ENCODE measurements around the gene MAD1L1. TPM values are rescaled to one million over a fixed set of nuclear protein-coding genes. Genes with fewer than 3 reads are reported as not detected.

Gene MAD1L1
- total RNA-seq, 1 donor from 2014 or later = 57.6 TPM

- peaks cover 19% of the 10 kb centered on the region for H3K4me1 Mint-ChIP-seq (ENCODE audit: low read depth, unreplicated experiment)
- no peak for TF ChIP-seq CTCF (IDR thresholded peaks at IDR 0.05; ENCODE audit: partially characterized antibody, unreplicated experiment)
- peaks cover 6% of the 10 kb centered on the region for H3K9me3 Mint-ChIP-seq (ENCODE audit: unreplicated experiment)
- no peaks in the 10 kb centered on the region for H3K36me3 Mint-ChIP-seq (ENCODE audit: unreplicated experiment)
- DNase-seq = peak; percentile 16
- H3K4me3 Mint-ChIP-seq (ENCODE audit: unreplicated experiment) = no peak overlapping the region
- H3K27me3 Mint-ChIP-seq (ENCODE audit: unreplicated experiment) = peaks cover 14% of the 10 kb centered on the region
- H3K27ac Mint-ChIP-seq (ENCODE audit: unreplicated experiment) = no peak overlapping the region
Measured at GRCh38 chr7:1947586-1948217, 285.0 kb downstream of the MAD1L1 start.

DNA sequence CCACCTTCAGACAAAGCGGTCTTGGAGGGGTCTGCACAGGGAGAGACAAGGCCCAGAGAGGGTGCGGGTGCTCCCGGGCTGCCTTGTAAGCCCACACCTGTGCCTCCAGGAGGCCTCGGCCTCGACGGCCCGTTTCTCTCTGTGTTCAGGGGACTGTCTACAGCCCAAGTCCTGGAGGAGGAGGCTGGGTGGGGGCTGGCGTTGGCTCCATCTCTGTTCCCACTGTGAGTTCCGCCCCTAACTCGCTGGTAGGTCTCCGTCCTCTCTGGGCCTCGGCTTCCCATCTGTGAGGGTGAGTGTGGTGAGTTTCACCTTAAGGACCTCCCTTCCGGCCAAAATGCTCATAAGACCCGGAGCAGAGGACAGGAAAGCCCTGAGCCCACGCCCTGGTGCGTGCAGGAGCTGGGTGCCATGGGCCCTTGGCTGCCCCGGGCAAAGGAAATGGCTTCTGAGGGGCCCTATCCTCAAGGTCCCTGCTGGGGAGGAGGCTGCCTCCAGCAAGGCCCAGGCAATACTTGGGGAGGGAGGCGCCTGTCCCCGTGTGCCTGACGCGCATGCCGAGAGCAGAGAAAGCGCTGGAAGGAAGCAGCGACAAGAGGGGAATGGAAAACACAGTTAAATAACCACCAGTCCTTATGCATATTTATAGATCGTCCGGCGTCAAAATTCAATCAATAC, 285.8 kb downstream of the MAD1L1 start:
- Mint-ChIP-seq H3K4me3 (ENCODE audit: unreplicated experiment) (peak overlapping the region; percentile 15), H3K4me1 (ENCODE audit: low read depth, unreplicated experiment) (peaks cover 19% of the 10 kb centered on the region), H3K27me3 (ENCODE audit: unreplicated experiment) (peaks cover 13% of the 10 kb centered on the region), H3K36me3 (ENCODE audit: unreplicated experiment) (no peaks in the 10 kb centered on the region), H3K27ac (ENCODE audit: unreplicated experiment) (peak overlapping the region; percentile 33), H3K9me3 (ENCODE audit: unreplicated experiment) (peaks cover 5% of the 10 kb centered on the region)
- DNase-seq = peak; percentile 22
- TF ChIP-seq CTCF (IDR thresholded peaks at IDR 0.05; ENCODE audit: partially characterized antibody, unreplicated experiment) = no peak

DNA sequence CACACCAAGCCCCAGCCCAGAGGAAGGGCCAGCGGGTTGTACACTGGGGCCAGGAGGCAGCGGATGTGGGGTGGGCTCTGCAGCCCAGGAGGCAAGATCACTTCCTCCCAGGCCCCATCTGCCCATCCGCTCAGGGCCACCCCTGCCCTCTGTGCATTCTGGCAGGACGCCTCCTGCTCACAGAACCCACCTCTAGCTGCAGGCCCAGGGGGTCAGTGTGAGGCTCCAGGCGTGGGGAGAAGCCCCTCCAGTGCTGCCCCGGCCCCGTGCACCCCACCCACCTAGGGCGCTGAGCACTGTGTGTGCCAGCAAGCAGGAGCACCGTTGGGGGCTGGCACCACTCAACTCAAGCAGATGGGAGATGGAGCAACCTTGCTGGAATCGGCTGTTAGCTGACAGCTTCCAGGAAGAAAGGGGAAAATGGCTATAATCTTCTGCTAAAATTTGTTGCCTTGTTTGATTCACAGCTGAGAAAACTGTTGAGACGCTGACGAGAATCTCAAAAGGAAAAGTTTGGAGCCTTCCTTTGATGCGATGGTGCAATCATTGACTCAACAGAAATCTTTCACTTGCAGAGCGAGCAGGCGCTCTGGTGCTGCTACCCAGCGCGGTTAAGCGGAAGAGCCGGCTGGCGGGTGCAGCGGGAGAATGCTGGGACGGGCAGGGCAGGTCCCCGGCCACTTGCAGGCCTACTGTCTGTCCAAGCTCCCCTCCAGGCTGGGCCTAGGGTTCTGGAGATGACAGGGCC, 286.5 kb downstream of the MAD1L1 start:
- peaks cover 11% of the 10 kb centered on the region for H3K27me3 Mint-ChIP-seq (ENCODE audit: unreplicated experiment)
- peak; percentile 12 for DNase-seq
- no peak overlapping the region for H3K4me3 Mint-ChIP-seq (ENCODE audit: unreplicated experiment)
- H3K36me3 Mint-ChIP-seq (ENCODE audit: unreplicated experiment) = no peaks in the 10 kb centered on the region
- H3K9me3 Mint-ChIP-seq (ENCODE audit: unreplicated experiment) = peaks cover 1% of the 10 kb centered on the region
- H3K4me1 Mint-ChIP-seq (ENCODE audit: low read depth, unreplicated experiment) = peaks cover 14% of the 10 kb centered on the region
- TF ChIP-seq CTCF (IDR thresholded peaks at IDR 0.05; ENCODE audit: partially characterized antibody, unreplicated experiment) = no peak
- H3K27ac Mint-ChIP-seq (ENCODE audit: unreplicated experiment) = no peak overlapping the region

DNA sequence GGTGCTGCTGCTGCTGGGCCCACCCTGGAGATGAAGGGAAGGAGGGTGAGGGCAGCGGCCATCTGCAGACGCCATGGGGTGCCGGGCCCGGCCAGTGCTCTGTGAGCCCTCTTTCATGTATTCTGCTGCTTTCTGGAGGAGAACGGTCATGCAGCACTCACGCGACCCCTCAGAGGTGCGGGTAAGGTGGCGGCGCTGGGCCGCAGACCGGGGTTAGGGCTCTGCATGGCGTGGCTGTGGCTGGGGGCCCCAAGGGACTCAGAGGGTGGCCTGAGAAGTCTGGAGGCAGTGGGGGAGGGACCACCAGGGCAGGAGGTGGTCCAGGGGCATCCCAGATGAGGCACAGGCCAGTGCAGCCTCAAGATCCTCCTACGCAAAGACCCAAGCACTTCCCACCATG, 287.2 kb downstream of the MAD1L1 start:
- Mint-ChIP-seq H3K4me3 (ENCODE audit: unreplicated experiment) (no peak overlapping the region), H3K4me1 (ENCODE audit: low read depth, unreplicated experiment) (peaks cover 14% of the 10 kb centered on the region), H3K27ac (ENCODE audit: unreplicated experiment) (no peak overlapping the region), H3K36me3 (ENCODE audit: unreplicated experiment) (no peaks in the 10 kb centered on the region), H3K27me3 (ENCODE audit: unreplicated experiment) (peaks cover 11% of the 10 kb centered on the region), H3K9me3 (ENCODE audit: unreplicated experiment) (peaks cover 1% of the 10 kb centered on the region)
- DNase-seq = peak; percentile 11
- TF ChIP-seq CTCF (IDR thresholded peaks at IDR 0.05; ENCODE audit: partially characterized antibody, unreplicated experiment) = no peak
